Calu3 (cell line): ENCODE results near the gene DNASE1L2. TPM values are rescaled to one million over a fixed set of nuclear protein-coding genes. Genes with fewer than 3 reads are reported as not detected.

Experiments used
- BruUV-seq: library from RNA; stranded (reverse); fragments of 400-500 nt; replicated peaks from 2 replicates; lab custom pipeline; 2021; lab: Mats Ljungman, UMichigan
- CTCF ChIA-PET: fragments of 300-600 bp; sonication (Branson Sonifier 250); formaldehyde crosslinking; loops from one replicate; lab custom pipeline; 2022; ENCODE audit warnings: antibody characterized with exemption; lab: Charles Lee
- DNase-seq: peaks from one replicate; pipeline ENCODE4 v3.0.0; 2022
- H3K27ac Mint-ChIP-seq: one replicate; pipeline ENCODE4 v1.8.0; 2022; ENCODE audit warnings: mixed read lengths; ENCODE audit not compliant: unreplicated experiment
- H3K27me3 Mint-ChIP-seq: one replicate; pipeline ENCODE4 v1.8.0; 2022; ENCODE audit warnings: mixed read lengths; ENCODE audit not compliant: unreplicated experiment
- H3K36me3 Mint-ChIP-seq: one replicate; pipeline ENCODE4 v1.8.0; 2022; ENCODE audit warnings: mild to moderate bottlenecking, moderate library complexity, mixed read lengths; ENCODE audit not compliant: insufficient read depth, unreplicated experiment
- H3K4me1 Mint-ChIP-seq: one replicate; pipeline ENCODE4 v1.8.0; 2022; ENCODE audit warnings: mild to moderate bottlenecking, low read depth, mixed read lengths; ENCODE audit not compliant: unreplicated experiment
- H3K4me3 Mint-ChIP-seq: one replicate; pipeline ENCODE4 v1.8.0; 2022; ENCODE audit warnings: mild to moderate bottlenecking, low read depth, moderate library complexity, mixed read lengths; ENCODE audit not compliant: unreplicated experiment
- H3K9me3 Mint-ChIP-seq: one replicate; pipeline ENCODE4 v1.8.0; 2022; ENCODE audit warnings: low read depth, mixed read lengths; ENCODE audit not compliant: unreplicated experiment
- CTCF ChIP-seq: fragments of 200-600 bp; IDR thresholded peaks from one replicate; pipeline ENCODE4 v1.8.0; 2022; ENCODE audit warnings: antibody characterized with exemption; ENCODE audit not compliant: unreplicated experiment
- intact Hi-C: fragments of 100-400 bp; cut with micrococcal nuclease; formaldehyde crosslinking; loops from one replicate; pipeline ENCODE4 v1.10.0; 2022; ENCODE audit not compliant: unreplicated experiment
- total RNA-seq: library from RNA; stranded (reverse); gene quantifications from 2 replicates; pipeline ENCODE4 v1.2.3, GENCODE V29; 2022

Gene DNASE1L2
- total RNA-seq, 1 experiment from 2014 or later = 5.7 TPM

- no peak for DNase-seq
- BruUV-seq = no TSS peak
- peaks cover 26% of the 10 kb centered on the region for H3K27me3 Mint-ChIP-seq
- CTCF ChIA-PET = no interaction called here
- peaks cover 5% of the 10 kb centered on the region for H3K36me3 Mint-ChIP-seq
- no peak overlapping the region for H3K4me3 Mint-ChIP-seq
- no peak for TF ChIP-seq CTCF
- no peaks in the 10 kb centered on the region for H3K9me3 Mint-ChIP-seq
- no peaks in the 10 kb centered on the region for H3K4me1 Mint-ChIP-seq
- intact Hi-C loops = no loop called here
- no peak overlapping the region for H3K27ac Mint-ChIP-seq
Observed at GRCh38 chr16:2280461-2280860, 44.2 kb downstream of the DNASE1L2 start.

GRCh38 chr16:2280981-2281542, 44.8 kb downstream of the DNASE1L2 start:
- H3K4me1 Mint-ChIP-seq = no peaks in the 10 kb centered on the region
- peaks cover 26% of the 10 kb centered on the region for H3K27me3 Mint-ChIP-seq
- intact Hi-C loops = no loop called here
- H3K4me3 Mint-ChIP-seq = no peak overlapping the region
- no TSS peak for BruUV-seq
- H3K9me3 Mint-ChIP-seq = no peaks in the 10 kb centered on the region
- CTCF ChIA-PET = no interaction called here
- H3K27ac Mint-ChIP-seq = no peak overlapping the region
- no peak for DNase-seq
- H3K36me3 Mint-ChIP-seq = peaks cover 5% of the 10 kb centered on the region
- no peak for TF ChIP-seq CTCF

- peaks cover 22% of the 10 kb centered on the region for H3K27me3 Mint-ChIP-seq
- H3K4me3 Mint-ChIP-seq = no peak overlapping the region
- TF ChIP-seq CTCF = no peak
- no peaks in the 10 kb centered on the region for H3K4me1 Mint-ChIP-seq
- H3K9me3 Mint-ChIP-seq = no peaks in the 10 kb centered on the region
- intact Hi-C loops = no loop called here
- no TSS peak for BruUV-seq
- no peak for DNase-seq
- peaks cover 5% of the 10 kb centered on the region for H3K36me3 Mint-ChIP-seq
- CTCF ChIA-PET = no interaction called here
- H3K27ac Mint-ChIP-seq = no peak overlapping the region
Observed at GRCh38 chr16:2282262-2282661, 46.0 kb downstream of the DNASE1L2 start.

GRCh38 chr16:2282866-2283555, 46.8 kb downstream of the DNASE1L2 start:
- no TSS peak for BruUV-seq
- CTCF ChIA-PET = no interaction called here
- no peaks in the 10 kb centered on the region for H3K9me3 Mint-ChIP-seq

More at GRCh38 chr16:2282866-2283555, 46.8 kb downstream of the DNASE1L2 start:
- Mint-ChIP-seq H3K4me3 (no peak overlapping the region), H3K27ac (no peak overlapping the region), H3K36me3 (peaks cover 5% of the 10 kb centered on the region), H3K4me1 (no peaks in the 10 kb centered on the region), H3K27me3 (peaks cover 14% of the 10 kb centered on the region)
- TF ChIP-seq CTCF = no peak
- DNase-seq = no peak
- intact Hi-C loops = no loop called here
